Stimulated activated naive CD8-positive, alpha-beta T cell treated with anti-CD3 and anti-CD28 coated beads, Interleukin-15, amount 100 ng/mL, for 72 hours (primary cell): Measurements from ENCODE around the gene IL1RAPL2.
A peak's percentile ranks its signal among the peaks of the same experiment; 100 is the strongest.
"Not testable (repeated sequence)": the region's sequence is repeated elsewhere in the genome, so short reads cannot be mapped to it uniquely, and the experiment has no call there.

Experiments used
- ATAC-seq: fragments of 150-1000 bp; cut with Tn5 transposase; 2 replicates; pipeline ENCODE4 v1.10.0; 2021; ENCODE audit warnings: mild to moderate bottlenecking, moderate library complexity
- DNase-seq, 2 donors: peaks; one replicate each; pipeline ENCODE4 v3.0.0; 2021 to 2022
- H3K27ac Mint-ChIP-seq, 2 donors: one replicate each; pipeline ENCODE4 v1.8.0; 2022; ENCODE audit warnings: mild to moderate bottlenecking in 2 of 2, mixed read lengths in 2 of 2, moderate library complexity in 2 of 2
- H3K27me3 Mint-ChIP-seq: one replicate; pipeline ENCODE4 v1.8.0; 2022; ENCODE audit warnings: mixed read lengths
- H3K4me1 Mint-ChIP-seq: one replicate; pipeline ENCODE4 v1.8.0; 2022; ENCODE audit warnings: mild to moderate bottlenecking, mixed read lengths
- H3K4me3 Mint-ChIP-seq, 2 donors: one replicate each; pipeline ENCODE4 v1.8.0; 2022; ENCODE audit warnings: mild to moderate bottlenecking in 2 of 2, mixed read lengths in 2 of 2, moderate library complexity in 1 of 2
- H3K9me3 Mint-ChIP-seq, 2 donors: one replicate each; pipeline ENCODE4 v1.8.0; 2022; ENCODE audit warnings: mixed read lengths in 2 of 2

IL1RAPL2 gene

GRCh38 chrX:105610411-105610810 lies 1044.4 kb downstream of the IL1RAPL2 start:
- H3K4me1 Mint-ChIP-seq: no peaks in the 10 kb centered on the region
- no peaks in the 10 kb centered on the region for H3K27me3 Mint-ChIP-seq
- no peaks in the 10 kb centered on the region for H3K9me3 Mint-ChIP-seq
- no peak overlapping the region for H3K27ac Mint-ChIP-seq
- no peak overlapping the region for H3K4me3 Mint-ChIP-seq
- ATAC-seq (no peak), DNase-seq (no peak)

- no peaks in the 10 kb centered on the region for H3K27me3 Mint-ChIP-seq
- no peaks in the 10 kb centered on the region for H3K4me1 Mint-ChIP-seq
- no peak overlapping the region for H3K4me3 Mint-ChIP-seq
- ATAC-seq (no peak), DNase-seq (no peak)
- no peaks in the 10 kb centered on the region for H3K9me3 Mint-ChIP-seq
- H3K27ac Mint-ChIP-seq: no peak overlapping the region
These were observed 1052.5 kb downstream of the IL1RAPL2 start for GRCh38 chrX:105618393-105619101.

- H3K4me3 Mint-ChIP-seq: no peak overlapping the region
- peaks cover 0 to 6% of the 10 kb centered on the region in 2 donors for H3K9me3 Mint-ChIP-seq
- no peaks in the 10 kb centered on the region for H3K27me3 Mint-ChIP-seq
- ATAC-seq: no peak
- no peak overlapping the region for H3K27ac Mint-ChIP-seq
- H3K4me1 Mint-ChIP-seq: no peaks in the 10 kb centered on the region
- DNase-seq: no peak
These were observed 1068.2 kb downstream of the IL1RAPL2 start for GRCh38 chrX:105634180-105634579.

DNA sequence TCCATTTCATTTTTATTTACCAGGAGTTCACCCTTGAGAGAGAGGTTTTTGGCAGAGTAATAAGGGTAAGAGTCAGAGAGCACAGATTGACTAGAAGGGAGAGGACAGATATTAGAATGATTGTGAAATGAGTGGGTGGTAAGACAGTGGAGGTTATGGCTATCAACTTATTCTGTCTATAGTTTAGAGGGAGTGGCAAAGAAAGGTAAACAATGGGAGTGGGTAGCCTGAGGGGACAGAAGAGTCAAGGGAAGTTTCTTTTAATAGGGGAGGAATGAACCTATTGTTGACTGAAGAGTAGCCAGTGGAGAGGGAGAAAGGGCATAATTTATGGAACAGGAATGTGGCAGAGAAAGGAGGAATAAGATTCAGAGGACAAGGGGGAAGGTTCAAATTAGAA lies 1069.8 kb downstream of the IL1RAPL2 start:
- Mint-ChIP-seq H3K4me3 (no peak overlapping the region), H3K27ac (peak overlapping the region in 1 of 2 donors; percentile 56), H3K4me1 (no peaks in the 10 kb centered on the region), H3K9me3 (peaks cover 0 to 6% of the 10 kb centered on the region in 2 donors), H3K27me3 (no peaks in the 10 kb centered on the region)
- DNase-seq (no peak), ATAC-seq (no peak)

- Mint-ChIP-seq H3K27me3 (no peaks in the 10 kb centered on the region), H3K9me3 (peaks cover 0 to 6% of the 10 kb centered on the region in 2 donors), H3K4me3 (no peak overlapping the region), H3K27ac (no peak overlapping the region), H3K4me1 (no peaks in the 10 kb centered on the region)
- ATAC-seq: no peak
- DNase-seq: no peak
These were observed 1070.7 kb downstream of the IL1RAPL2 start for GRCh38 chrX:105636667-105637066.

- no peak for DNase-seq
- no peaks in the 10 kb centered on the region for H3K27me3 Mint-ChIP-seq
- H3K27ac Mint-ChIP-seq: no peak overlapping the region
- no peak overlapping the region for H3K4me3 Mint-ChIP-seq
- no peaks in the 10 kb centered on the region for H3K9me3 Mint-ChIP-seq
- H3K4me1 Mint-ChIP-seq: no peaks in the 10 kb centered on the region
- ATAC-seq: no peak
These were observed 1079.8 kb downstream of the IL1RAPL2 start for GRCh38 chrX:105645667-105646357.

- Mint-ChIP-seq H3K9me3 (no peaks in the 10 kb centered on the region), H3K4me1 (no peaks in the 10 kb centered on the region), H3K4me3 (no peak overlapping the region), H3K27ac (no peak overlapping the region), H3K27me3 (no peaks in the 10 kb centered on the region)
- no peak for ATAC-seq
- no peak for DNase-seq
These were observed 1080.8 kb downstream of the IL1RAPL2 start for GRCh38 chrX:105646592-105647372.

- Mint-ChIP-seq H3K4me3 (no peak overlapping the region), H3K27ac (no peak overlapping the region)
- no peak for ATAC-seq
These were observed 1081.8 kb downstream of the IL1RAPL2 start for GRCh38 chrX:105647749-105648148.

DNA sequence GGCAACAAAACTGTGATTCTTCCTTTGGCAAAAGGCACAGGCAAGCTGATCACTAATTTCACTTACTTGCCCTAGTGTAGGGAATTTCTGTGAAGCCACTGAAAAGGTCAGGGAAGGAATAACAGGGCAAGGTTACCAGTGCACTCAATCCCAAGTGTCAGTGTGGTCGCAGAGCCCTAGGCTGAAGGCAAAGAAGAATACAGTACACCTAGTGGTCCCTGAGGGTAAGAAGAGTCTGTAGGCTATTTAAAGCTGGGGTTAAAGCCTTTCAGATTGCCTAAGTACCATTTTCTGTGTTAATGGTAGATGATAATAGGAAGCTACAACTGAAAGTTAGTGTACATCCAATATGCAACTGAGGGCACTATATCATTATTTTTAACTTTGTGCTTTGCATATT lies 1082.7 kb downstream of the IL1RAPL2 start:
- H3K27ac Mint-ChIP-seq: no peak overlapping the region
- ATAC-seq: no peak
- no peak overlapping the region for H3K4me3 Mint-ChIP-seq
- DNase-seq: no peak
- no peaks in the 10 kb centered on the region for H3K9me3 Mint-ChIP-seq
- H3K4me1 Mint-ChIP-seq: no peaks in the 10 kb centered on the region
- H3K27me3 Mint-ChIP-seq: no peaks in the 10 kb centered on the region

More at GRCh38 chrX:105647749-105648148, 1081.8 kb downstream of the IL1RAPL2 start:
- H3K4me1 Mint-ChIP-seq: no peaks in the 10 kb centered on the region
- H3K27me3 Mint-ChIP-seq: no peaks in the 10 kb centered on the region
- no peaks in the 10 kb centered on the region for H3K9me3 Mint-ChIP-seq
- DNase-seq: no peak

DNA sequence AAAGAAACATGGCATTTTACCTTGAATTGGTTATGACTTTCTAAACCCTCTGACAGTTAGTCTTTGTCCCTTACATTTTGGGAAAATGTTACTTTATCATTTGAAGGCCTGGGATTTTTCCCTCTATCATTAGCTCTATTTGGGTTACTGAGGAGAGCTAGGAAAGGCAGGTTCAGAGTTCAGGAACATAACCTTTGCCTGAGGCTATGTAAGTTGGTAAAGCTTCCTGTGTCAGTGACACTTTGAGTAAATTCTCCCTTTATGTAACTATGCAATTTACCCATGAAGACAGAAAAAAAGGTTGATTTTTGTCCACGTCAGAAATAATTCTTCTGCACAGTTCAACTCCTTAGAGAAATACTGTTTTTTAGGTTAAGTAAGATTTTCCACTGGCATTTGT lies 1084.6 kb downstream of the IL1RAPL2 start:
- ATAC-seq: no peak
- H3K4me1 Mint-ChIP-seq: no peaks in the 10 kb centered on the region

DNA sequence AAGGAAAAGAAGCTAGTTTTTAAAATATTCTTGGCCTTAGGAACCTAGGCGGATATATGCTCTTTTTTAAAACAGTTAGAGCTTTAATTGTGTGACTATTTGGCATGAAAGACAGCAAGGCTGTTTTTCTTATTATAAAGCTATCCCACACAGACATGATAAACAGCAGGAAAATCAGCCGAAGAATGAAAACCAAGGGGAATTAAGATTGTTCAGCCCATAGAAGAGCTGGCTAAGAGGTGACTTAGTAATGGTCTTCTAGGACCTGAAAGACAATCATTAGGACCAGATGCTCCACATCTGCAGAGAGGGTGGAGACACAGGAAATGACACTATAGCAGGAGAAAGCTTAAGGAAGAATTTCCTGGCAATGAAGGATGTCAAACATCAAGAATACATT lies 1085.0 kb downstream of the IL1RAPL2 start:
- Mint-ChIP-seq H3K27ac (no peak overlapping the region), H3K9me3 (no peaks in the 10 kb centered on the region), H3K4me3 (no peak overlapping the region), H3K4me1 (no peaks in the 10 kb centered on the region), H3K27me3 (no peaks in the 10 kb centered on the region)
- DNase-seq (no peak), ATAC-seq (no peak)

More for the DNA sequence above, 1084.6 kb downstream of the IL1RAPL2 start:
- H3K4me3 Mint-ChIP-seq: no peak overlapping the region
- DNase-seq: no peak
- no peaks in the 10 kb centered on the region for H3K27me3 Mint-ChIP-seq
- no peaks in the 10 kb centered on the region for H3K9me3 Mint-ChIP-seq
- H3K27ac Mint-ChIP-seq: no peak overlapping the region

GRCh38 chrX:105653891-105654290 lies 1087.9 kb downstream of the IL1RAPL2 start:
- DNase-seq: no peak

DNA sequence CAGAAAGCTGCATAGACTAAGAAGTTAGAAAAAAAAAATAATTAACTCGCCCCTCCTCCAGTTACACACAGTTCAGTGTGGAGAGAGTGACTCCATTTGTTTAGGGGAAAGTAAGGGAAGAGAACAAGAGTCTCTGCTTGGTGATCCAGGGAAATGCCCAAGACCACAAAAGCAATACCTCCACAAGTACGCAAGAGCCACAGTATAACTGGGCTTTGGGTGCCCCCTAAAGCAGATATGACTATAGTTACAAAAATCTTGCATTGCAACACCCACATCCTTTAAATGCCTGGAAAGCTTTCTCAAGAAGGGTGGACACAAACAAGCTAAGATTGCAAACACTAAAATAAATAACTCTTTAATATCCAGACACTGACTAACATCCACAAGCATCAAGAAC lies 1092.1 kb downstream of the IL1RAPL2 start:
- no peak for ATAC-seq
- DNase-seq: no peak
- Mint-ChIP-seq H3K27me3 (no peaks in the 10 kb centered on the region), H3K4me3 (no peak overlapping the region), H3K27ac (no peak overlapping the region), H3K4me1 (no peaks in the 10 kb centered on the region), H3K9me3 (peaks cover 4 to 6% of the 10 kb centered on the region in 2 donors)

More at GRCh38 chrX:105653891-105654290, 1087.9 kb downstream of the IL1RAPL2 start:
- no peak for ATAC-seq
- no peaks in the 10 kb centered on the region for H3K27me3 Mint-ChIP-seq
- no peak overlapping the region for H3K4me3 Mint-ChIP-seq
- H3K4me1 Mint-ChIP-seq: no peaks in the 10 kb centered on the region
- no peak overlapping the region for H3K27ac Mint-ChIP-seq
- H3K9me3 Mint-ChIP-seq: peaks cover 0 to 2% of the 10 kb centered on the region in 2 donors

- peaks cover 4 to 6% of the 10 kb centered on the region in 2 donors for H3K9me3 Mint-ChIP-seq
- no peak for ATAC-seq
These were observed 1096.2 kb downstream of the IL1RAPL2 start for GRCh38 chrX:105662248-105662647.

DNA sequence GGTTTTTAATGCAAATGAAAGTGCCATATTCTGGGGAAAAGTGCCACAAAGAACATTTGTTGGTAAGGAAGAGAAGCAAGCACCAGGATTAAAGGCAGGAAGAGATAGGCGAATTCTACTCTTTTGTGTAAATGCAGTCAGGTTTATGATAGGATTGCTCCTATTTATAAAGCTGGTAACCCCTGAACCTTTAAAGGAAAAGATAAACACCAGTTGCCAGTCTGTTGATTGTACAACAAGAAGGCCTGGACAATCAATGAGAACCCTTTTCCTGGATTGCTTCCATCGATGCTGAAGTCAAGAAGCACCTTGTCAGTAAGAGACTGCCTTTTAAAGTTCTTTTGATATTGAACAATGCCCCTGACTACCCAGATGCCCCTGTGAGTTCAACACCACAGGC lies 1098.2 kb downstream of the IL1RAPL2 start:
- H3K4me3 Mint-ChIP-seq: no peak overlapping the region
- DNase-seq (no peak), ATAC-seq (no peak)
- H3K27me3 Mint-ChIP-seq: no peaks in the 10 kb centered on the region
- H3K9me3 Mint-ChIP-seq: peaks cover 4 to 6% of the 10 kb centered on the region in 2 donors
- H3K4me1 Mint-ChIP-seq: no peaks in the 10 kb centered on the region
- H3K27ac Mint-ChIP-seq: no peak overlapping the region

More at GRCh38 chrX:105662248-105662647, 1096.2 kb downstream of the IL1RAPL2 start:
- H3K4me1 Mint-ChIP-seq: no peaks in the 10 kb centered on the region
- no peaks in the 10 kb centered on the region for H3K27me3 Mint-ChIP-seq
- no peak for DNase-seq
- no peak overlapping the region for H3K4me3 Mint-ChIP-seq
- H3K27ac Mint-ChIP-seq: no peak overlapping the region

- not testable (repeated sequence) for H3K9me3 Mint-ChIP-seq, H3K27me3 Mint-ChIP-seq, H3K27ac Mint-ChIP-seq, ATAC-seq, H3K4me3 Mint-ChIP-seq, DNase-seq, H3K4me1 Mint-ChIP-seq
These were observed 1118.3 kb downstream of the IL1RAPL2 start for GRCh38 chrX:105684288-105684687.
